Measurements from ENCODE around the gene RSPH1. TPM values are rescaled to one million over a fixed set of nuclear protein-coding genes. Genes with fewer than 3 reads are reported as not detected.

The RSPH1 gene
- polyA plus RNA-seq, 2 of the 4 experiments (the other 2 are of a cell fraction): 0.71 to 0.85 TPM

- ChIA-PET POLR2A (no interaction called here), CTCF (interaction anchor here (1.7 kb wide), 1 partner anchor 10 kb away, joined by 4 read pairs; no protein-coding TSS in a partner anchor)
- H3K9me3 ChIP-seq: no peaks in the 10 kb centered on the region
- ATAC-seq (no peak), DNase-seq (ENCODE audit: low read depth in 1 of 2, low spot score in 1 of 2) (no peak), FAIRE-seq (no peak)
- 86% methylated on average over 8 of the region's 8 CpGs for WGBS (ENCODE audit: missing lambda C conversion rate)
- no peak overlapping the region for H3K4me2 ChIP-seq
- H3K27ac ChIP-seq: no peak overlapping the region
- no peaks in the 10 kb centered on the region for H3K4me1 ChIP-seq
- TF ChIP-seq CTCF (IDR thresholded peaks at IDR 0.05): no peak
- TF ChIP-seq MYC (IDR thresholded peaks at IDR 0.05; ENCODE audit: borderline replicate concordance, low read length): no peak
- TF ChIP-seq RFX5 (IDR thresholded peaks at IDR 0.05): no peak
- TF ChIP-seq JUN (IDR thresholded peaks at IDR 0.05): no peak
- no peak for TF ChIP-seq NPAS2 (CRISPR knock-in tag; IDR thresholded peaks at IDR 0.05; ENCODE audit: borderline replicate concordance)
- TF ChIP-seq HMGXB4 (CRISPR knock-in tag; IDR thresholded peaks at IDR 0.05; ENCODE audit: borderline replicate concordance): no peak
- no peak for TF ChIP-seq REST (IDR thresholded peaks at IDR 0.05)
- TF ChIP-seq TFCP2L1 (CRISPR knock-in tag; IDR thresholded peaks at IDR 0.05): no peak
- TF ChIP-seq HOXB5 (CRISPR knock-in tag; IDR thresholded peaks at IDR 0.05): no peak
- TF ChIP-seq ATOH8 (CRISPR knock-in tag; IDR thresholded peaks at IDR 0.05; ENCODE audit: low read depth): no peak
- no peak for TF ChIP-seq ZFP36 (IDR thresholded peaks at IDR 0.05; ENCODE audit: borderline replicate concordance, partially characterized antibody)
- TF ChIP-seq SMC3 (IDR thresholded peaks at IDR 0.05): no peak
- TF ChIP-seq MAZ (IDR thresholded peaks at IDR 0.05; ENCODE audit: borderline replicate concordance, low read depth, low read length): no peak
- no peak for TF ChIP-seq HEYL (CRISPR knock-in tag; IDR thresholded peaks at IDR 0.05)
- no peak for TF ChIP-seq HOXA7 (CRISPR knock-in tag; IDR thresholded peaks at IDR 0.05)
- TF ChIP-seq ZSCAN20 (CRISPR knock-in tag; IDR thresholded peaks at IDR 0.05): no peak
- TF ChIP-seq CEBPB (IDR thresholded peaks at IDR 0.05): no peak
- H3K4me3 ChIP-seq: no peak overlapping the region
These were observed 35.7 kb upstream of the RSPH1 start for GRCh38 chr21:42531771-42532170.

- CTCF ChIA-PET: no interaction called here
- Histone ChIP-seq H3K4me2 (no peak overlapping the region), H3K9me3 (no peaks in the 10 kb centered on the region), H3K27ac (no peak overlapping the region), H3K4me3 (no peak overlapping the region), H3K4me1 (no peaks in the 10 kb centered on the region)
- WGBS (ENCODE audit: missing lambda C conversion rate): 72% methylated on average over 5 of the region's 5 CpGs
- DNase-seq (ENCODE audit: low read depth in 1 of 2, low spot score in 1 of 2) (no peak), ATAC-seq (no peak), FAIRE-seq (no peak)
- POLR2A ChIA-PET: no interaction called here
- TF ChIP-seq POLR2AphosphoS2 (conservative IDR thresholded peaks at IDR 0.05; ENCODE audit: low read length) (no peak), ELK1 (IDR thresholded peaks at IDR 0.05; ENCODE audit: low read depth, low read length) (no peak), FOSB (CRISPR knock-in tag; IDR thresholded peaks at IDR 0.05) (no peak), NFE2L2 (conservative IDR thresholded peaks at IDR 0.05; ENCODE audit: low read length) (no peak), CHD2 (IDR thresholded peaks at IDR 0.05; ENCODE audit: low read length, partially characterized antibody) (no peak), FOSL2 (IDR thresholded peaks at IDR 0.05) (no peak), FOSL2 (CRISPR knock-in tag; IDR thresholded peaks at IDR 0.05) (no peak), HOXA7 (CRISPR knock-in tag; IDR thresholded peaks at IDR 0.05) (no peak), ATOH8 (CRISPR knock-in tag; IDR thresholded peaks at IDR 0.05; ENCODE audit: low read depth) (no peak), EHMT2 (IDR thresholded peaks at IDR 0.05; ENCODE audit: low read depth) (no peak), PBX3 (IDR thresholded peaks at IDR 0.05) (no peak), KDM1A (IDR thresholded peaks at IDR 0.05; ENCODE audit: low read depth) (no peak), JUNB (IDR thresholded peaks at IDR 0.05) (no peak)
These were observed 34.1 kb upstream of the RSPH1 start for GRCh38 chr21:42530167-42530518.
